Stimulated activated CD8-positive, alpha-beta memory T cell treated with anti-CD3 and anti-CD28 coated beads, Interleukin-7, amount 100 ng/mL, for 24 hours (primary cell): ENCODE measurements around the gene SCAMP5.

Source experiments
- DNase-seq: peaks from one replicate; pipeline ENCODE4 v3.0.0-alpha.2; 2020; ENCODE audit warnings: low read depth

SCAMP5 gene

GRCh38 chr15:75023181-75023871 is 28.0 kb downstream of the SCAMP5 start, which contains the start of gene PPCDC:
Gene PPCDC (plus strand): TSS chr15:75023590. CDS start chr15:75028319, 4,729 bp downstream.
- peak; percentile 80 for DNase-seq

DNA sequence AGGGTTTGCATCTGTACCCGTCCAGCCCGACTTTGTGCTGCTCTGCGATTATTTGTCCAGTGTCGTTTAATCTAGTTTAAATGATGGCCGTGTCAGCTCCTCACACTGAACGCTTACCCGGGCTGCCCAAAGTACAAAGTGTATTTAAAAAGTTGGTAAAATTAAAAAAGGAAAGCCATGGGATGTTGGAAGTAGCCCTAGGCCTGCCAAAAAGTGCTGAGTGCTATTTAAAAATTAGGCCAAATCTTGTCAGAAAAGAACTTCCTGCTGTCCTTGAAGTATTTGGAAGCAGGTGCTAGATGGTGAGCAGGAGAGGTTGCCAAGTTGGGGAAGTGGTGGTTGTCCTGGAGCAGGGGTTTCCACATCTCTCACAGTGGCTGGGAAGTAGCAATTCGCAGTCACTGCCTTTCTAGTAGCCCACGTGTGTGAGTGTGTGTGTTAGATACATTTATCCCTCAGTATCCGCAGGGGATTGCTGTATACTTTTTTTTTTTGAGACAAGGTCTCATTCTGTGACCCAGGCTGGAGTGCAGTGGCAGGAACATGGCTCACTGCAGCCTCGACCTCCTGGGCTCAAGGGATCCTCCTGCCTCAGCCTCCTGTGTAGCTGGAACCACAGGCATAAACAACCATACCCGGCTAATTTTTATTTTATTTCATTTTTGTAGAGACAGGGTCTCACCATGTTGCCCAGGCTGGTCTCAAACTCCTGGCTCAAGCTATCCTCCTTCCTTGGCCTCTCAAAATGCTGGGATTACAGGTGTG is 28.7 kb downstream of the SCAMP5 start:
- DNase-seq: no peak

DNA sequence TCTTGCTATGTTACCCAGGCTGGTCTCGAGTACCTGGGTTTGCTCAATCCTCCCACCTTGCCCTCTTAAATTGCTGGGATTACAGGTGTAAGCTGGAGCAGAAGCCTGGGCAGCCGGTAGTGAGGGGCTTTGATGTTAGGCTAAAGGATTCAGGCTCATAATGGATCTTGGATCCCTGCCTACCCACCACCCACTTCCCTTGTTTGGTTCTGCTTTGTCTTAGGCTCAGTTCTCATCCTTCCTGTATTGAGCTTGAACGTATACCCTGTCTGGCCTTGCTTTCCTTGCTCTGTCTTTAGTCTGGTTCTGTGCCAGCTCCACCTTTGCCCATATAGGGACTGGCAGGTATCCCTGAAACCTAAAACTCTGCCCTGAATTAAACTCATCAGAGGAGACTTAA is 29.7 kb downstream of the SCAMP5 start:
- DNase-seq: no peak

GRCh38 chr15:75025548-75026260 is 30.3 kb downstream of the SCAMP5 start:
- DNase-seq: no peak

- no peak for DNase-seq
Observed at GRCh38 chr15:75027551-75027950, 32.2 kb downstream of the SCAMP5 start.

- no peak for DNase-seq
Observed at GRCh38 chr15:75028991-75029377, 33.6 kb downstream of the SCAMP5 start.

DNA sequence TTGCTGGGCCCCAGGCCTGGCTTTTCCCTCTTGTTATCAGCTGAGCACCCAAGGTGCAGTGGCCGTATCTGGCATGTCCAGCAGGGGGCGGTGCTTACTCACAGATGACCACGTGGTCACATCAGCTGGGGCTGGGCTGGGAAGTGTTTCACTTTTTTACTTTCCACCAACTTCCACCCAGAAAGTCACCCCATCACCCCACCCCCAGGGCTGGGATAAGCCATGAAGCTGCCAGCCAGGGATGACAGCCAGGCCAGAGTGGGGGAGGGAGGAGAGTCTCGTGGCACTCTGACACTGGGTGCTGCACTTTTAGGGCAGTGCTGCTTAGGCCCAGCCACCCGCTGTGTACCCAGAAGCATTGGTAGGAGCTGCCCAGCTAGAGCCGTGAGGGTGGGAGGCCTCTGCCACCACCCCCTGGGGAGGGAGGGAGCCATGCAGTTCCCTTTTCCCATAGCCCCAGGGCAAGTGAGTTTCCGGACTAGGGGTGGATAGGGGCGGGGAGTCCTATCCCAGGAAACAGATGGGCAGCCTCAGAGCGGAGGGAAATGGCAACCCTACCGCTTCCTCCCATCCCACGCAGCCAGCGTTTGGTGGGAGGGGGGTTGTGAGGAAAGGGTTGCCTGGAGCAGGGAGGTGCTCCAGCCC is 34.1 kb downstream of the SCAMP5 start:
- peak; percentile 86 for DNase-seq

- DNase-seq: no peak
Observed at GRCh38 chr15:75030023-75030413, 34.7 kb downstream of the SCAMP5 start.

- DNase-seq: no peak
Observed at GRCh38 chr15:75030424-75030823, 35.1 kb downstream of the SCAMP5 start.

DNA sequence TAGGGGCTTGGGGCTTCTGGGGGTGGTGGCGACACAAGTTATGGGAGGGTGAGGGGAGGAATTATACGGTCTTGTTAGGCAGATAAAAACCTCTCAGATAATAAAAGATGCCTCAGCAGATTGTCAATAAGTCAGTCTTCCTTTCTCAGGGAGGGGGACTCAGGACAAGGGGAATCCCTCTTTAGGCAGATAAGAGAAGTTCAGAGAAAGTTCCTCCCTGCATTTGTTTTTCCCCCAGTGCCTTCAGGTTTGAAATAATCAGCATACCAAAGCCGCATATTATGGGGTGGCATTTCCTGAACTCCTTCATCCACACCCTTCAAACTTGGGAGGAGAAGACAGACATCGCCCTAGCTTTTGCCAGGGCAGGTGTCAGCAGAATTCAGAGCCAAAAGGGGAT is 36.5 kb downstream of the SCAMP5 start:
- no peak for DNase-seq

GRCh38 chr15:75032395-75032794 is 37.0 kb downstream of the SCAMP5 start:
- no peak for DNase-seq

GRCh38 chr15:75033809-75034208 is 38.4 kb downstream of the SCAMP5 start:
- DNase-seq: no peak

DNA sequence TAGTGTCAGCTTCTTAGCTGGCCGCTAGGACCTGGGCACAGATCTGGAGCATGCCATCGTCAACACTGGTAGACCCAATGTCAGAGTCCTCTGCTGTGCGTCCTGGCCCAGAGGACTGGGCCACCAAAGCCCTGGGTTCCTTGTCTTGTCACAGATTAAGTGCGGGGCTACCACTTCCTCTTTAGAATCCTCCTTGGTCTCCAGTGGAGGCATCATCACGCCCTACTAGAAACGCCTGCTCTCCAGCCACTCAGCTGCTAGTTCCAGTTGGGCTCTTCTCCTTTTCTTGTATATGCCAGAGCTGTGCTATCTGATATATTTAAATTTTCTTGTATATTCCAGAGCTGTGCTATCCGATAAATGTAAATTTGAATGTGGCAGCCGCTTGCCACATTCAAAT is 39.3 kb downstream of the SCAMP5 start:
- no peak for DNase-seq

- DNase-seq: no peak
Observed at GRCh38 chr15:75036212-75036616, 40.9 kb downstream of the SCAMP5 start.

GRCh38 chr15:75037685-75038084 is 42.3 kb downstream of the SCAMP5 start:
- DNase-seq: no peak

DNA sequence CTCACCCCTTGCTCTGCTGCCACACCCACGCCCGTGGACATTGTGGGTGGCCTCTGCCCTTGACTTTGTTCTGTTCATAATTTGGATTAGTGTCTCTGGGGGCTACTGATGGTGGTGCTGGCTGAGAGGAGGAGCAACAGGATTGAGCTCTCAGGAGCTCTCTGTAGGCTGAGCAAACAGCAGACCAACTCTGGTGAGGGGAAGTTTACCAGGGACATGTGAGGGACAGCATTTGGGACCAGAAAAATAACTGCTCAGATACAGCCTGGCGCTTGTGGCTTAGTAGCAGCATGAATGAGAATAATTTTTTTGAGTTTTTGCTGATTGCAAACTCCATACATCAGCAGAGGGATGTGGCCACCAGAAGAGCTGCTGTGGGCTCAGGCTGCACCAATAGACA is 42.9 kb downstream of the SCAMP5 start:
- DNase-seq: no peak

DNA sequence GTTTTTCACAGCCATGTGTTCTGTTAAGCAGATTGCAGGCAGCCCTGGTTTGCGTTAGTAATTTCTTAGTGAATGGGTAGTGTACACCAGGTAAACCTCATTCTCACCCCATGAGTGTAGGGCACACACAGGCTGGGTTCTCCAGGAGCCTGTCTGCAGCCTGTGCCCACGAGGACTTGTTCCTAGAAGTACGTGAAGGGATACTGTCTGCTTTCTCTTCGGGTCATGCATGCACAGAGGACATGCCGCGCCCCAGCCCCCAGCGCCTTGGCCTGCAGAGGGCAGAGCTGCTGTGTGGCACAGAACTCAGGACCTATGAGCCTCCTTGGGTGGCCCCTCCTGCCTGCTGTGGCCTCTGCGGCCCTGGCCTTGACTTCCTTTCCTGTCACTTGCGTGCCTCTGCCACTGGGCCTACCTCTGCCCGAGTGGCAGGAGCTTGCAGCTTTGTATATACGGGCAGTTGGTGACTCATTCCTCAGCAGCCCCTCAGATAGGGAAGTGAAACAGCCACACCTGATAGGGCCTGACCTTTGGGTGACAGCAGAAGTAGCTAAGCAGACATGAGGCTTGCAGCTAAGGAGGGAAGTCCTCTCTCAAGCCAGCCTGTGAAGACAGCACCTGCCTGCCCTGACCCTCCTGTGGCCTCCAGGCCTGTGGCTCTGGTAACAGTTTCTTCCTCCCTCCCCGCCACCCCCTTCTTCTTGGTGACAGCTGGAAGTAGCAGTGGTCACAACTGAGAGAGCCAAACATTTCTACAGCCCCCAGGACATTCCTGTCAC is 47.6 kb downstream of the SCAMP5 start:
- peak; percentile 40 for DNase-seq

DNA sequence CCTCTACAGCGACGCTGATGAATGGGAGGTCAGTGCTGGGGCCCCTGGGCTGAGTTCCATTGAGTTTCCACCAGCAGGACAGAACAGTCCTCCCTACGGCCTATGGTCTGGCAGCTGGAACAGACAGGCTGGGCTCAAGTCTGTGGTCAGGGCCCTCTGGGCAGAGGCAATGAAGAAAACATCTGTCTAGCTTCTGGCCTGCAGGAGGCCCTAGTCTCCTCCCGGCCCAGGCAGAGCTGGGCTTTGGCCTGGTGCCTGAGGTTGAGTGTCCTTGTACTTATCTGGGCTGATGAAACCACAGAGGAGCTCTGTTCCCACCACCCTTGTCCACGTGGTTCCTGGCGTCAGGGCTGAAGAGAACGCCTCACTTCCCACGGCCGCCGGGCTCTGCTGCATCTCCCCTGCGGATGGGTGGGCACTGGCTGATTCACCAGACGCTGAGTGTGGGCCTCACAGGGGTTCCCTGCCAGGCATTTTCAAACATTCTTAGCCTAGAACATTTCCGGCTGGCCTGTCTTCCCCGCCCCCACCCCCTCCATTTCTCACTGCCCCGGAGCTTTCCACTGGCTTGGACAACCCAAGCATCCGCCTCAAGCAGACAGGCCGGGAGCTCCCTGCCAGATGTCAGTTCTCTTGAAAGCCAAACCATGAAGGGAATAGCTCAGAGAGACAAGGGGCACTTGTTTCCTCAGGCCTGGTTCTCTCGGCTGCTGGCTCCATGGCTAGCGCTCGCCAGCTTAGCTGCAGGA is 48.3 kb downstream of the SCAMP5 start:
- no peak for DNase-seq

GRCh38 chr15:75044258-75044878 is 49.0 kb downstream of the SCAMP5 start:
- no peak for DNase-seq

GRCh38 chr15:75045332-75046015 is 50.1 kb downstream of the SCAMP5 start:
- no peak for DNase-seq
